Activated CD4-positive, CD25-positive, alpha-beta regulatory T cell treated with anti-CD3 and anti-CD28 coated beads, Interleukin-2, amount 50 U/mL, for 72 hours (primary cell): ENCODE measurements around the gene AHNAK2.
A peak's percentile ranks its signal among the peaks of the same experiment; 100 is the strongest.
"Not testable (repeated sequence)": the region's sequence is repeated elsewhere in the genome, so short reads cannot be mapped to it uniquely, and the experiment has no call there.

Experiments used
- DNase-seq: peaks from one replicate; pipeline ENCODE4 v3.0.0; 2021

The AHNAK2 gene

GRCh38 chr14:104894331-104895206 is 83.6 kb downstream of the AHNAK2 start:
- no peak for DNase-seq

- DNase-seq: no peak
Measured at GRCh38 chr14:104893435-104894207, 84.6 kb downstream of the AHNAK2 start.

- DNase-seq: no peak
Measured at GRCh38 chr14:104892531-104893434, 85.4 kb downstream of the AHNAK2 start.

- no peak for DNase-seq
Measured at GRCh38 chr14:104891664-104892530, 86.3 kb downstream of the AHNAK2 start.

GRCh38 chr14:104891121-104891551 is 87.0 kb downstream of the AHNAK2 start:
- no peak for DNase-seq

- DNase-seq: not testable (repeated sequence)
Measured at GRCh38 chr14:104890292-104890691, 87.9 kb downstream of the AHNAK2 start.

GRCh38 chr14:104889375-104889757 is 88.8 kb downstream of the AHNAK2 start:
- peak; percentile 28 for DNase-seq

GRCh38 chr14:104888489-104889374 is 89.4 kb downstream of the AHNAK2 start:
- DNase-seq: peak; percentile 29

GRCh38 chr14:104887623-104888488 is 90.3 kb downstream of the AHNAK2 start:
- DNase-seq: peak; percentile 26
